GM21381 (cell line): ENCODE data around the gene LIPF.
"Not testable (repeated sequence)": the region's sequence is repeated elsewhere in the genome, so short reads cannot be mapped to it uniquely, and the experiment has no call there.

Experiments used
- ATAC-seq: cut with Tn5 transposase; IDR thresholded peaks from one replicate; pipeline ENCODE4 v1.9.1; 2021; ENCODE audit warnings: mild to moderate bottlenecking, moderate library complexity; ENCODE audit not compliant: unreplicated experiment

Gene LIPF

GRCh38 chr10:88664142-88664541, at the start of gene LIPF:
TSS of gene LIPF (plus strand) at chr10:88664442. CDS start at chr10:88667298, 2,856 bp downstream.
- no peak for ATAC-seq

- no peak for ATAC-seq
Measured at GRCh38 chr10:88616250-88616977, 47.8 kb upstream of the LIPF start.

- no peak for ATAC-seq
Measured at GRCh38 chr10:88617772-88618300, 46.4 kb upstream of the LIPF start.

GRCh38 chr10:88618496-88618895, 45.7 kb upstream of the LIPF start:
- no peak for ATAC-seq

- no peak for ATAC-seq
Measured at GRCh38 chr10:88620441-88620840, 43.8 kb upstream of the LIPF start.

- ATAC-seq: no peak
Measured at GRCh38 chr10:88623835-88624234, 40.4 kb upstream of the LIPF start.

- ATAC-seq: no peak
Measured at GRCh38 chr10:88624840-88625239, 39.4 kb upstream of the LIPF start.

GRCh38 chr10:88640186-88640585, 24.1 kb upstream of the LIPF start:
- ATAC-seq: no peak

GRCh38 chr10:88642209-88642608, 22.0 kb upstream of the LIPF start:
- ATAC-seq: no peak

- no peak for ATAC-seq
Measured at GRCh38 chr10:88642963-88643362, 21.3 kb upstream of the LIPF start.

- no peak for ATAC-seq
Measured at GRCh38 chr10:88647061-88647615, 17.1 kb upstream of the LIPF start.

GRCh38 chr10:88651101-88651551, 13.1 kb upstream of the LIPF start:
- ATAC-seq: no peak

GRCh38 chr10:88652616-88653015, 11.6 kb upstream of the LIPF start:
- ATAC-seq: no peak

GRCh38 chr10:88657901-88658300, 6.3 kb upstream of the LIPF start:
- ATAC-seq: no peak

GRCh38 chr10:88659725-88660597, 4.3 kb upstream of the LIPF start:
- no peak for ATAC-seq

- no peak for ATAC-seq
Measured at GRCh38 chr10:88660598-88660884, 3.7 kb upstream of the LIPF start.

- no peak for ATAC-seq
Measured at GRCh38 chr10:88661018-88661417, 3.2 kb upstream of the LIPF start.

GRCh38 chr10:88661577-88661976, 2.7 kb upstream of the LIPF start:
- ATAC-seq: no peak

GRCh38 chr10:88663153-88663552, 1.1 kb upstream of the LIPF start:
- ATAC-seq: not testable (repeated sequence)

- ATAC-seq: no peak
Measured at GRCh38 chr10:88668465-88668864, 4.2 kb downstream of the LIPF start.

- ATAC-seq: no peak
Measured at GRCh38 chr10:88670497-88670896, 6.3 kb downstream of the LIPF start.

GRCh38 chr10:88672041-88672440, 7.8 kb downstream of the LIPF start:
- ATAC-seq: no peak
